K562 (cell line): ENCODE data around the gene HSD3B7. TPM values are rescaled to one million over a fixed set of nuclear protein-coding genes. Genes with fewer than 3 reads are reported as not detected.

ENCODE experiments used
- CBX3 ChIP-seq, 2 experiments: IDR thresholded peaks; 1 replicate in 1 of 2; 2 replicates in 1 of 2; pipeline ENCODE4 v1.6.1; 2012; ENCODE audit warnings: inconsistent platforms in 2 of 2, low read length in 2 of 2, borderline replicate concordance in 1 of 2, control low read depth in 1 of 2
- GTF2A2 ChIP-seq: IDR thresholded peaks from 2 replicates; pipeline ENCODE4 v1.6.1; 2016; ENCODE audit warnings: mild to moderate bottlenecking, missing genetic modification characterization, missing compliant biosample characterization
- HDAC6 ChIP-seq: IDR thresholded peaks from 2 replicates; pipeline ENCODE4 v1.6.1; 2012; ENCODE audit warnings: low read depth, mild to moderate bottlenecking, control low read depth, inconsistent platforms, low read length, moderate library complexity
- HLTF ChIP-seq: fragments of 450-650 bp; IDR thresholded peaks from 2 replicates; pipeline ENCODE4 v1.6.1; 2016
- JUND ChIP-seq, 2 experiments: IDR thresholded peaks; 2 replicates in 1 of 2; 3 replicates in 1 of 2; pipeline ENCODE4 v1.6.1; 2011; ENCODE audit warnings: borderline replicate concordance in 2 of 2, low read depth in 2 of 2, low read length in 2 of 2, improper control_type of control experiment in 1 of 2, missing biosample characterization in 1 of 2, missing genetic modification characterization in 1 of 2, missing genetic modification reagents in 1 of 2
- KAT7 ChIP-seq: sonication (generic); formaldehyde crosslinking; IDR thresholded peaks from 2 replicates; pipeline ENCODE4 v1.8.0; 2022; ENCODE audit warnings: missing genetic modification reagents, mild to moderate bottlenecking, borderline replicate concordance
- NFIX ChIP-seq: fragments of 250-450 bp; sonication (Bioruptor Pico); IDR thresholded peaks from 2 replicates; pipeline ENCODE4 v1.4.0; 2020; ENCODE audit warnings: low read depth, mild to moderate bottlenecking, moderate library complexity
- SIRT6 ChIP-seq: IDR thresholded peaks from one replicate; pipeline ENCODE4 v1.6.1; 2012; ENCODE audit warnings: low read depth, mild to moderate bottlenecking, control low read depth, inconsistent platforms, low read length, moderate library complexity
- SMARCA5 ChIP-seq: fragments of 450-650 bp; IDR thresholded peaks from 2 replicates; pipeline ENCODE4 v1.6.1; 2016
- SREBF2 ChIP-seq: sonication (generic); formaldehyde crosslinking; IDR thresholded peaks from 2 replicates; pipeline ENCODE4 v1.4.0; 2020; ENCODE audit warnings: mild to moderate bottlenecking, missing genetic modification reagents
- ZNF174 ChIP-seq: fragments of 250-450 bp; sonication (Bioruptor Pico); IDR thresholded peaks from 2 replicates; pipeline ENCODE4 v1.4.0; 2020; ENCODE audit warnings: mild to moderate bottlenecking
- polyA plus RNA-seq, 8 experiments: library from polyadenylated mRNA; depleted of rRNA in 4 of 8; stranded (reverse) in 5 of 8; unstranded in 3 of 8; fragments of >200 nt; fragmentation: Nextera tagmentation in 2 of 8; fragmentation: Illumina TruSeq in 1 of 8; extraction: Ambion mirVana in 2 of 8; extraction: Trizol in 1 of 8; gene quantifications; 2 replicates each; pipeline versions ENCODE4 v1.2.1 to v1.2.3, GENCODE V29; 2011 to 2014; ENCODE audit warnings: inconsistent platforms in 1 of 8, missing spikeins in 1 of 8
- total RNA-seq, 7 experiments: library from RNA; depleted of rRNA in 6 of 7; stranded (reverse); fragments of >200 nt in 6 of 7; fragmentation: Illumina TruSeq in 2 of 7; extraction: Trizol in 2 of 7; gene quantifications; 2 replicates each; pipeline versions ENCODE4 v1.2.1 to v1.2.3, GENCODE V29; 2011 to 2021; ENCODE audit warnings: low replicate concordance in 1 of 7
- TF ChIP-seq, protein P1 (sequence below), 2 experiments: IDR thresholded peaks; 2 replicates each; pipeline ENCODE4 v1.6.1; 2011; ENCODE audit warnings: borderline replicate concordance in 1 of 2, control low read depth in 1 of 2, low read depth in 1 of 2, low read length in 1 of 2, mild to moderate bottlenecking in 1 of 2, mixed read lengths in 1 of 2, moderate library complexity in 1 of 2; ENCODE audit not compliant: insufficient read depth in 1 of 2, insufficient read length in 1 of 2, poor library complexity in 1 of 2, severe bottlenecking in 1 of 2; ENCODE audit errors: extremely low read depth in 1 of 2
- TF ChIP-seq, protein P2 (sequence below): fragments of 450-650 bp; IDR thresholded peaks from 2 replicates; pipeline ENCODE4 v1.6.1; 2016; ENCODE audit warnings: borderline replicate concordance
- TF ChIP-seq, protein P3 (sequence below): sonication (generic); formaldehyde crosslinking; IDR thresholded peaks from 2 replicates; pipeline ENCODE4 v1.8.0; 2022; ENCODE audit warnings: missing genetic modification reagents, mild to moderate bottlenecking, borderline replicate concordance
- TF ChIP-seq, protein P4 (sequence below): fragments of 150-350 bp; IDR thresholded peaks from 2 replicates; pipeline ENCODE4 v1.6.1; 2014; ENCODE audit warnings: low read depth, mild to moderate bottlenecking, low read length, borderline replicate concordance

HSD3B7 gene
- total and polyA plus RNA-seq, 9 of the 15 experiments (the other 6 are each of a cell fraction or from before 2014, with no cell fraction given): 5.4 to 49.1 (median 23.0) TPM

DNA sequence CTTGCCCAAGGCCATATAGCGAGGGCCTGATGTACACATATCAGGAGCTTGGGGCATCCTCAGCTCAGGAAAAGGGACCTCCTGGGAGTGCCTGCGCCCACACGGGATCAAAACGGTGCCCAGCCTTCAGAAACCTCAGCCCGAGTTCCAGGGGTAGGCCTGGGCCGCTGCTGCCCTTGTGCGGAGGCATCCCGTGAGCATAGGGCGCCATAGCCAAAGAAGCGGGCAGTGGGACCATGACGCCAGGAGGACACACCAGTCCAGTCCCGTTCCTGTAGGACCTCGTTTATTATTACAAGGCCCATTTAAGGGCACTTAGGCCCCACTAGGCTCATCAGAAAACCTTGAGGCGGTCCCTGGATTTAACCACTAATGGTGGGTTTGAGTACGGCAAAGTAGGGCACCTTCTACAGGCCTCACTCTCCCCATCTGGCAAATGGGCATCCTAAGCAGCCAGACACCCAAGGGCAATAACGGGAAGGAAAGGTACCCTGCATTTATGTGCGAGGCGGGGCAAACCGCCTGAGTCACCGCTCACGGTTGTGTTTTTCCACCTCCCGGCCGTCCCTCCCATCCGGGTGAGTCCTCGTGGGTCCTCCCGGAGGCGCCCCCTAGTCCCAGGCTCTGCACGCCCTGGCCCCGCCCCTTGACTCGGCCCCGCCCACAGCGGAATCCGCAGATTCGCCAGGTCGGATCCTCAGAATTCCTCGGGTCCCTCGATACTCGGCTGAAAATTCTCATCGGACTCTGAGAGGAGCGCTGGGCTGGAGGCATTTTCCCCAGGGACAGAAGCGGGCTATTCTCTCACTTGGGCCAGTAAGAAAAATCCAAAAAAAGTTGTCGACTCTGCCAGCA, 28.2 kb upstream of the HSD3B7 start (continued):
- TF ChIP-seq HLTF (no peak), HDAC6 (no peak), SMARCA5 (peak; percentile 95), SREBF2 (no peak), KAT7 (CRISPR knock-in tag) (no peak), CBX3 (IDR thresholded peaks at IDR 0.05; ENCODE audit: borderline replicate concordance in 1 of 2, low read length in 2 of 2) (peak in 1 of 2 experiments; percentile 49; a peak in 2 of 3 replicates), ZNF174 (no peak), SIRT6 (no peak), JUND (IDR thresholded peaks at IDR 0.05; ENCODE audit: borderline replicate concordance, low read depth, low read length) (peak; percentile 67), JUND (tag; IDR thresholded peaks at IDR 0.05; ENCODE audit: borderline replicate concordance, low read depth, low read length) (peak; percentile 18; the same call in 1 of the 3 replicates), GTF2A2 (tag) (no peak), NFIX (no peak)
- TF ChIP-seq, protein P1, sequence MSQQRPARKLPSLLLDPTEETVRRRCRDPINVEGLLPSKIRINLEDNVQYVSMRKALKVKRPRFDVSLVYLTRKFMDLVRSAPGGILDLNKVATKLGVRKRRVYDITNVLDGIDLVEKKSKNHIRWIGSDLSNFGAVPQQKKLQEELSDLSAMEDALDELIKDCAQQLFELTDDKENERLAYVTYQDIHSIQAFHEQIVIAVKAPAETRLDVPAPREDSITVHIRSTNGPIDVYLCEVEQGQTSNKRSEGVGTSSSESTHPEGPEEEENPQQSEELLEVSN (IDR thresholded peaks at IDR 0.05; ENCODE audit: borderline replicate concordance in 1 of 2, extremely low read depth in 1 of 2, insufficient read depth in 1 of 2, insufficient read length in 1 of 2, low read depth in 1 of 2, low read length in 1 of 2, poor library complexity in 1 of 2, severe bottlenecking in 1 of 2): peak; percentile 31 to 34
- TF ChIP-seq, protein P2, sequence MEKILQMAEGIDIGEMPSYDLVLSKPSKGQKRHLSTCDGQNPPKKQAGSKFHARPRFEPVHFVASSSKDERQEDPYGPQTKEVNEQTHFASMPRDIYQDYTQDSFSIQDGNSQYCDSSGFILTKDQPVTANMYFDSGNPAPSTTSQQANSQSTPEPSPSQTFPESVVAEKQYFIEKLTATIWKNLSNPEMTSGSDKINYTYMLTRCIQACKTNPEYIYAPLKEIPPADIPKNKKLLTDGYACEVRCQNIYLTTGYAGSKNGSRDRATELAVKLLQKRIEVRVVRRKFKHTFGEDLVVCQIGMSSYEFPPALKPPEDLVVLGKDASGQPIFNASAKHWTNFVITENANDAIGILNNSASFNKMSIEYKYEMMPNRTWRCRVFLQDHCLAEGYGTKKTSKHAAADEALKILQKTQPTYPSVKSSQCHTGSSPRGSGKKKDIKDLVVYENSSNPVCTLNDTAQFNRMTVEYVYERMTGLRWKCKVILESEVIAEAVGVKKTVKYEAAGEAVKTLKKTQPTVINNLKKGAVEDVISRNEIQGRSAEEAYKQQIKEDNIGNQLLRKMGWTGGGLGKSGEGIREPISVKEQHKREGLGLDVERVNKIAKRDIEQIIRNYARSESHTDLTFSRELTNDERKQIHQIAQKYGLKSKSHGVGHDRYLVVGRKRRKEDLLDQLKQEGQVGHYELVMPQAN: no peak
- TF ChIP-seq, protein P3, sequence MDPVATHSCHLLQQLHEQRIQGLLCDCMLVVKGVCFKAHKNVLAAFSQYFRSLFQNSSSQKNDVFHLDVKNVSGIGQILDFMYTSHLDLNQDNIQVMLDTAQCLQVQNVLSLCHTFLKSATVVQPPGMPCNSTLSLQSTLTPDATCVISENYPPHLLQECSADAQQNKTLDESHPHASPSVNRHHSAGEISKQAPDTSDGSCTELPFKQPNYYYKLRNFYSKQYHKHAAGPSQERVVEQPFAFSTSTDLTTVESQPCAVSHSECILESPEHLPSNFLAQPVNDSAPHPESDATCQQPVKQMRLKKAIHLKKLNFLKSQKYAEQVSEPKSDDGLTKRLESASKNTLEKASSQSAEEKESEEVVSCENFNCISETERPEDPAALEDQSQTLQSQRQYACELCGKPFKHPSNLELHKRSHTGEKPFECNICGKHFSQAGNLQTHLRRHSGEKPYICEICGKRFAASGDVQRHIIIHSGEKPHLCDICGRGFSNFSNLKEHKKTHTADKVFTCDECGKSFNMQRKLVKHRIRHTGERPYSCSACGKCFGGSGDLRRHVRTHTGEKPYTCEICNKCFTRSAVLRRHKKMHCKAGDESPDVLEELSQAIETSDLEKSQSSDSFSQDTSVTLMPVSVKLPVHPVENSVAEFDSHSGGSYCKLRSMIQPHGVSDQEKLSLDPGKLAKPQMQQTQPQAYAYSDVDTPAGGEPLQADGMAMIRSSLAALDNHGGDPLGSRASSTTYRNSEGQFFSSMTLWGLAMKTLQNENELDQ (CRISPR knock-in tag): no peak
- TF ChIP-seq, protein P4, sequence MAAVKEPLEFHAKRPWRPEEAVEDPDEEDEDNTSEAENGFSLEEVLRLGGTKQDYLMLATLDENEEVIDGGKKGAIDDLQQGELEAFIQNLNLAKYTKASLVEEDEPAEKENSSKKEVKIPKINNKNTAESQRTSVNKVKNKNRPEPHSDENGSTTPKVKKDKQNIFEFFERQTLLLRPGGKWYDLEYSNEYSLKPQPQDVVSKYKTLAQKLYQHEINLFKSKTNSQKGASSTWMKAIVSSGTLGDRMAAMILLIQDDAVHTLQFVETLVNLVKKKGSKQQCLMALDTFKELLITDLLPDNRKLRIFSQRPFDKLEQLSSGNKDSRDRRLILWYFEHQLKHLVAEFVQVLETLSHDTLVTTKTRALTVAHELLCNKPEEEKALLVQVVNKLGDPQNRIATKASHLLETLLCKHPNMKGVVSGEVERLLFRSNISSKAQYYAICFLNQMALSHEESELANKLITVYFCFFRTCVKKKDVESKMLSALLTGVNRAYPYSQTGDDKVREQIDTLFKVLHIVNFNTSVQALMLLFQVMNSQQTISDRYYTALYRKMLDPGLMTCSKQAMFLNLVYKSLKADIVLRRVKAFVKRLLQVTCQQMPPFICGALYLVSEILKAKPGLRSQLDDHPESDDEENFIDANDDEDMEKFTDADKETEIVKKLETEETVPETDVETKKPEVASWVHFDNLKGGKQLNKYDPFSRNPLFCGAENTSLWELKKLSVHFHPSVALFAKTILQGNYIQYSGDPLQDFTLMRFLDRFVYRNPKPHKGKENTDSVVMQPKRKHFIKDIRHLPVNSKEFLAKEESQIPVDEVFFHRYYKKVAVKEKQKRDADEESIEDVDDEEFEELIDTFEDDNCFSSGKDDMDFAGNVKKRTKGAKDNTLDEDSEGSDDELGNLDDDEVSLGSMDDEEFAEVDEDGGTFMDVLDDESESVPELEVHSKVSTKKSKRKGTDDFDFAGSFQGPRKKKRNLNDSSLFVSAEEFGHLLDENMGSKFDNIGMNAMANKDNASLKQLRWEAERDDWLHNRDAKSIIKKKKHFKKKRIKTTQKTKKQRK: no peak
